GM21723 (cell line): ENCODE data around the gene OSR1.
A peak's percentile ranks its signal among the peaks of the same experiment; 100 is the strongest.

Experiments
- ATAC-seq: cut with Tn5 transposase; IDR thresholded peaks from one replicate; pipeline ENCODE4 v1.9.1; 2021; ENCODE audit warnings: mild to moderate bottlenecking, moderate library complexity; ENCODE audit not compliant: unreplicated experiment

The OSR1 gene

GRCh38 chr2:19359456-19359855 lies 1.0 kb upstream of the OSR1 start:
- no peak for ATAC-seq

GRCh38 chr2:19359021-19359357 lies 566 bp upstream of the OSR1 start:
- ATAC-seq = no peak

- ATAC-seq = no peak
These were observed 801 bp downstream of the OSR1 start for GRCh38 chr2:19357402-19358241.

GRCh38 chr2:19356545-19357401 lies 1.6 kb downstream of the OSR1 start:
- no peak for ATAC-seq

GRCh38 chr2:19355931-19356544 lies 2.4 kb downstream of the OSR1 start:
- no peak for ATAC-seq

- ATAC-seq = no peak
These were observed 3.0 kb downstream of the OSR1 start for GRCh38 chr2:19355416-19355821.

- ATAC-seq = no peak
These were observed 3.4 kb downstream of the OSR1 start for GRCh38 chr2:19355014-19355405.

- no peak for ATAC-seq
These were observed 4.7 kb downstream of the OSR1 start for GRCh38 chr2:19353721-19354050.

GRCh38 chr2:19352946-19353720 lies 5.3 kb downstream of the OSR1 start:
- ATAC-seq = no peak

- no peak for ATAC-seq
These were observed 6.3 kb downstream of the OSR1 start for GRCh38 chr2:19351899-19352697.

- ATAC-seq = no peak
These were observed 6.9 kb downstream of the OSR1 start for GRCh38 chr2:19351499-19351898.

GRCh38 chr2:19350678-19351401 lies 7.6 kb downstream of the OSR1 start:
- no peak for ATAC-seq

GRCh38 chr2:19349911-19350677 lies 8.3 kb downstream of the OSR1 start:
- ATAC-seq = no peak

GRCh38 chr2:19348692-19349091 lies 9.7 kb downstream of the OSR1 start:
- no peak for ATAC-seq

GRCh38 chr2:19347619-19348562 lies 10.5 kb downstream of the OSR1 start:
- peak; percentile 92 for ATAC-seq

GRCh38 chr2:19346983-19347618 lies 11.3 kb downstream of the OSR1 start:
- ATAC-seq = peak; percentile 18

GRCh38 chr2:19337742-19338141 lies 20.7 kb downstream of the OSR1 start:
- no peak for ATAC-seq
